ENCODE measurements around the gene RNF38. TPM values are rescaled to one million over a fixed set of nuclear protein-coding genes. Genes with fewer than 3 reads are reported as not detected.
"Not testable (repeated sequence)": the region's sequence is repeated elsewhere in the genome, so short reads cannot be mapped to it uniquely, and the experiment has no call there.

Gene RNF38
- total RNA-seq, 3 donors from 2014 or later (not counting 1 experiment from before 2014, with no cell fraction given), result 70.9 to 90.0 (median 76.5) TPM

DNA sequence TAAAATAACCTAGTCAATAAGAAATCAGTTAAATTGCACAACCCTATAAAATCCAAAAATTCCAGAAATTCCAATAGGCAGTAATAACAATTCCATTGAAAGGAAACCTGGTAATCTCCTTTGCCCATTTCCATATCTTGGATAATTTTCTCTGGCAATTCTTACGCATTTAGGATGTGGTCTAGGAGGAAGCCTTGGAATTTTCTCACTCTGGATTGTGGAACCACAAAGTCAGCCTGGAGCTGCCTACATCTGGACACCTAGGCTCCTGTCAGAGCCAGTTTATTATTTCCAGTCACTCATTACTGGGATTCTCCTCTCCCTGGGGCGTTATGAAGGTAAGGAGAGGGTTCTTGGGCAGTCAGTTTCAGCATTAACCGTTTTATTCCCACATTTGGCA, 101.5 kb downstream of the RNF38 start:
- no peak overlapping the region for H3K27ac ChIP-seq (ENCODE audit: low read length)
- Mint-ChIP-seq H3K4me1 (no peaks in the 10 kb centered on the region), H3K27me3 (ENCODE audit: low read depth in 2 of 2) (no peaks in the 10 kb centered on the region), H3K36me3 (no peaks in the 10 kb centered on the region), H3K9me3 (no peaks in the 10 kb centered on the region), H3K27ac (no peak overlapping the region), H3K4me3 (no peak overlapping the region)
- WGBS (ENCODE audit: insufficient coverage), result 95% methylated on average over 3 of the region's 3 CpGs
- ATAC-seq (no peak), DNase-seq (no peak)
- no peaks in the 10 kb centered on the region for H3K27me3 ChIP-seq (ENCODE audit: control insufficient read depth, insufficient read depth, low read length)
- TF ChIP-seq CTCF (IDR thresholded peaks at IDR 0.05), result no peak
- no peaks in the 10 kb centered on the region for H3K9me3 ChIP-seq (ENCODE audit: control insufficient read depth, insufficient read depth, low read length)
- intact Hi-C loops (cut with micrococcal nuclease), result loop anchor here (2.0 kb wide), 1 partner anchor 76 kb away; no protein-coding TSS in a partner anchor
- no peak overlapping the region for H3K4me3 ChIP-seq (ENCODE audit: low read length)
- H3K4me1 ChIP-seq (ENCODE audit: control insufficient read depth, insufficient read depth, low read length), result no peaks in the 10 kb centered on the region
- H3K36me3 ChIP-seq (ENCODE audit: control insufficient read depth, insufficient read depth, low read length), result no peaks in the 10 kb centered on the region

DNA sequence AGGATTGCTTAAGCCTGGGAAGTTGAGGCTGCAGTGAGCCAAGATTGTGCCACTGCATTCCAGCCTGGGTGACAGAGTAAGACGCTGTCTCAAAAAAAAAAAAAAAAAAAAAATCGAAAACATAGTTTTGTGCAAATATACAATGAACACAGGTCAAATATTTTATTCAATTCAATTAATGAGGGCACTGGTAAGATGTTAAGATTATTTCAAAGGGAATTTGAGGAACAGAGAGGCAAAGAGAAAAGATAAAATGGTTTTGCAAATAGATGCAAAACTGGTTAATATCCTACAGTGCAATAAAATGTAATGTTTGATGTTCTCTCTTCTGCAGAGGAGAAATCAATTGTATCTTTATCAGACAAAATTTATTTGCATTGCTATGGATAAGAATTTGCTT, 102.3 kb downstream of the RNF38 start:
- H3K27ac Mint-ChIP-seq, result no peak overlapping the region
- no peak overlapping the region for H3K4me3 Mint-ChIP-seq
- ATAC-seq, result no peak
- Histone ChIP-seq H3K9me3 (ENCODE audit: control insufficient read depth, insufficient read depth, low read length) (no peaks in the 10 kb centered on the region), H3K27ac (ENCODE audit: low read length) (no peak overlapping the region), H3K36me3 (ENCODE audit: control insufficient read depth, insufficient read depth, low read length) (no peaks in the 10 kb centered on the region), H3K4me1 (ENCODE audit: control insufficient read depth, insufficient read depth, low read length) (no peaks in the 10 kb centered on the region), H3K4me3 (ENCODE audit: low read length) (no peak overlapping the region), H3K27me3 (ENCODE audit: control insufficient read depth, insufficient read depth, low read length) (no peaks in the 10 kb centered on the region)
- no CpG with 5 or more reads among the region's 2 CpGs for WGBS (ENCODE audit: insufficient coverage)
- TF ChIP-seq CTCF (IDR thresholded peaks at IDR 0.05), result no peak
- H3K4me1 Mint-ChIP-seq, result no peaks in the 10 kb centered on the region
- no peaks in the 10 kb centered on the region for H3K27me3 Mint-ChIP-seq (ENCODE audit: low read depth in 2 of 2)
- H3K9me3 Mint-ChIP-seq, result no peaks in the 10 kb centered on the region
- H3K36me3 Mint-ChIP-seq, result no peaks in the 10 kb centered on the region
- DNase-seq, result no peak
- intact Hi-C loops (cut with micrococcal nuclease), result loop anchor here (2.0 kb wide), 1 partner anchor 75 kb away; no protein-coding TSS in a partner anchor

- not testable (repeated sequence) for H3K27ac Mint-ChIP-seq
- WGBS (ENCODE audit: insufficient coverage), result 88% methylated on average over 2 of the region's 3 CpGs
Measured at GRCh38 chr9:36294996-36295395, 105.1 kb downstream of the RNF38 start.

DNA sequence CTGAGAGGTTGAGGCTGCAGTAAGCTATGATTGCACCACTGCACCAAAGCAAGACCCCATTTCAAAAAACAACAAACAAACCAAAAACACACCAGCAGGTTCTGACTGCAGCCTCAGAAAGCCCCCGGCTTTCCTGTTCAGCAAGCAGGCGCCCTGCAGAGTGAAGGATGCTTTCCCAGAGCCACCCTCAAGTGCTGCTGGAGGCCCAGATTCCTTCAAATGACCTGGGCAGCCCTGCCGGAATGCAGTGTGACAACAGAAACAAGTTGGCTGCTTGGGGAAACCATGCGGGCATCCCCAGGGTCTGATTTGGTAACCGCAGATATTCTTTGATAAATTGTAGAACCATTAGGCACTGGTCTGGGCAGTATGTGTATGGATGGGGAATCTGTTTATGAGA, 106.2 kb downstream of the RNF38 start:
- TF ChIP-seq CTCF (IDR thresholded peaks at IDR 0.05), result no peak
- ATAC-seq, result no peak
- H3K27me3 Mint-ChIP-seq (ENCODE audit: low read depth in 2 of 2), result no peaks in the 10 kb centered on the region
- no peak overlapping the region for H3K27ac Mint-ChIP-seq
- H3K4me3 Mint-ChIP-seq, result no peak overlapping the region
- Histone ChIP-seq H3K36me3 (ENCODE audit: control insufficient read depth, insufficient read depth, low read length) (no peaks in the 10 kb centered on the region), H3K27ac (ENCODE audit: low read length) (no peak overlapping the region), H3K27me3 (ENCODE audit: control insufficient read depth, insufficient read depth, low read length) (no peaks in the 10 kb centered on the region), H3K4me3 (ENCODE audit: low read length) (no peak overlapping the region), H3K9me3 (ENCODE audit: control insufficient read depth, insufficient read depth, low read length) (no peaks in the 10 kb centered on the region), H3K4me1 (ENCODE audit: control insufficient read depth, insufficient read depth, low read length) (no peaks in the 10 kb centered on the region)
- intact Hi-C loops (cut with micrococcal nuclease), result no loop called here
- H3K36me3 Mint-ChIP-seq, result no peaks in the 10 kb centered on the region
- DNase-seq, result no peak
- WGBS (ENCODE audit: insufficient coverage), result 90% methylated on average over 5 of the region's 5 CpGs
- no peaks in the 10 kb centered on the region for H3K9me3 Mint-ChIP-seq
- H3K4me1 Mint-ChIP-seq, result no peaks in the 10 kb centered on the region

More at GRCh38 chr9:36294996-36295395, 105.1 kb downstream of the RNF38 start:
- H3K27me3 Mint-ChIP-seq (ENCODE audit: low read depth in 2 of 2); H3K36me3 Mint-ChIP-seq; H3K36me3 ChIP-seq (ENCODE audit: control insufficient read depth, insufficient read depth, low read length); H3K4me3 Mint-ChIP-seq; intact Hi-C loops (cut with micrococcal nuclease); H3K9me3 ChIP-seq (ENCODE audit: control insufficient read depth, insufficient read depth, low read length); H3K4me1 Mint-ChIP-seq; H3K27me3 ChIP-seq (ENCODE audit: control insufficient read depth, insufficient read depth, low read length); H3K9me3 Mint-ChIP-seq; H3K27ac ChIP-seq (ENCODE audit: low read length); ATAC-seq; H3K4me3 ChIP-seq (ENCODE audit: low read length); DNase-seq; H3K4me1 ChIP-seq (ENCODE audit: control insufficient read depth, insufficient read depth, low read length): not testable (repeated sequence)

All from natural killer cell (primary cell).